ENCODE measurements around the gene WDR81.
A peak's percentile ranks its signal among the peaks of the same experiment; 100 is the strongest.
"Not testable (repeated sequence)": the region's sequence is repeated elsewhere in the genome, so short reads cannot be mapped to it uniquely, and the experiment has no call there.

The WDR81 gene

GRCh38 chr17:1724351-1724868 is at the start of gene WDR81:
WDR81 (plus strand) TSS chr17:1724704; CDS start chr17:1724960, 256 bp downstream.
- DNase-seq (ENCODE audit: low spot score), result peak; percentile 97
- TF ChIP-seq, protein P1, sequence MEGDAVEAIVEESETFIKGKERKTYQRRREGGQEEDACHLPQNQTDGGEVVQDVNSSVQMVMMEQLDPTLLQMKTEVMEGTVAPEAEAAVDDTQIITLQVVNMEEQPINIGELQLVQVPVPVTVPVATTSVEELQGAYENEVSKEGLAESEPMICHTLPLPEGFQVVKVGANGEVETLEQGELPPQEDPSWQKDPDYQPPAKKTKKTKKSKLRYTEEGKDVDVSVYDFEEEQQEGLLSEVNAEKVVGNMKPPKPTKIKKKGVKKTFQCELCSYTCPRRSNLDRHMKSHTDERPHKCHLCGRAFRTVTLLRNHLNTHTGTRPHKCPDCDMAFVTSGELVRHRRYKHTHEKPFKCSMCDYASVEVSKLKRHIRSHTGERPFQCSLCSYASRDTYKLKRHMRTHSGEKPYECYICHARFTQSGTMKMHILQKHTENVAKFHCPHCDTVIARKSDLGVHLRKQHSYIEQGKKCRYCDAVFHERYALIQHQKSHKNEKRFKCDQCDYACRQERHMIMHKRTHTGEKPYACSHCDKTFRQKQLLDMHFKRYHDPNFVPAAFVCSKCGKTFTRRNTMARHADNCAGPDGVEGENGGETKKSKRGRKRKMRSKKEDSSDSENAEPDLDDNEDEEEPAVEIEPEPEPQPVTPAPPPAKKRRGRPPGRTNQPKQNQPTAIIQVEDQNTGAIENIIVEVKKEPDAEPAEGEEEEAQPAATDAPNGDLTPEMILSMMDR (IDR thresholded peaks at IDR 0.05; ENCODE audit: extremely low read depth, missing control alignments), result no peak

- TF ChIP-seq, protein P1 (IDR thresholded peaks at IDR 0.05; ENCODE audit: extremely low read depth, missing control alignments), result no peak
- DNase-seq (ENCODE audit: low spot score), result no peak
Measured at GRCh38 chr17:1676401-1676800, 48.1 kb upstream of the WDR81 start.

DNA sequence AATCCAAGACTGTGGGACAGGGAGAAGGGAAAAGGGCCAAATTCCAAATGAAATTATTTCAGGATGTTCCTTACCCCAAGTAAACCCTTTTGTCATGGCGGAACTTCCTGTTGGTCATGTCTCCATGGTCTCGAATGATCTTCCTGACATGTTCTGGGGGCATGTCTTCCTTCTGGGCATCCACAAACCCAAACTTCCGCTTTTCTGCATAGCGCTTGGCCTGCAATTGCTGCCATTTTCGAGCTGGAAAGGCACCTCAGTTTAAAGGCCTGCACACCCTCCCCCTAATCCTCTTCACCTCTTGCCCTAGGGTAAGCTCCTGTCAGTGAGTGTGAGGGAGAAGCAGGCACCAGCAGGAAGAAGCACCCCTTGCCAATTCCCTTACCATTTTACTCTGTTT is 41.0 kb upstream of the WDR81 start:
- DNase-seq (ENCODE audit: low spot score), result no peak
- TF ChIP-seq, protein P1 (IDR thresholded peaks at IDR 0.05; ENCODE audit: extremely low read depth, missing control alignments), result no peak

DNA sequence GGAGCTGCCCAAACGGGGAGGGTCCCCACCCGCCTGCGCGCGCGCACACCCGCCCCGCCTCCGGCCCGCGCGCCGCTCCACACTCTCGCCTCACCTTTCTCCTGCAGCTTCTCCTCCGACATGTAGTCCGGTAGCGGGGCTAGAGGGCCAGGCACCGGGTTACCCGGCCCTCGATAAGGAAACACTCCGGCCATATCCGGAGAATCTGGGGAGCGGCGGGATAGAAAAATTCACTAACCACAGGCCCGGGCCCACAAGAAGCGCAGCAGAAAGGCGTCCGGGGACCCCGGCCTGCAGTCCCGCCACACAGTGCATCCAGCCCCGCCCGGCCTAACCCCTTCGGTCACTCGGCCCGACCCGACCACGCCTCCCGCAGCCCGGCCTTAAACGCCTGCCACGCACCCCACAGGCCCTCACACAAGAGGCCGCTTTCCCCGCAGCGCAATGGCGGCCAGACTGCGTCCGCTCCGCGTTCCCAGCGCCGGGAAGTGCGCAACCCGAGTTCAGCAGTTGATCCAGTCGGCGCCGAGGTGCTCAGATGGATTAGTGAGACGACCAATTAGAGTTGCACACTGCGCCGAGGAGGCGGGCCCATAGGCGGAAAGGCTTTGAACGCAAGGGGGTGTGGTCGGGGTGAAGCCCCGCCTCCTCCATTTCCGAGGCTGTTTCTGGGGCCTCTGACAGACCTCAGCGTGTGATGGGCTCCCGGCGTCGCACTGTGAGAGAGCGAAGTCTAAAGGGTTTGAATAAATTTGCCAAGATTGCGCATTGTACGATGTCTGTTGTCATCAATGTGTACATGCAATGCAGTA is 39.9 kb upstream of the WDR81 start, which contains the start of gene PRPF8:
TSS of gene PRPF8 (minus strand) at position 490 of the 812 bp plus-strand sequence. CDS start at position 194, 296 bp downstream.
- TF ChIP-seq, protein P1 (IDR thresholded peaks at IDR 0.05; ENCODE audit: extremely low read depth, missing control alignments), result no peak
- peak; percentile 100 for DNase-seq (ENCODE audit: low spot score)

- DNase-seq (ENCODE audit: low spot score), result no peak
- TF ChIP-seq, protein P1 (IDR thresholded peaks at IDR 0.05; ENCODE audit: extremely low read depth, missing control alignments), result no peak
Measured at GRCh38 chr17:1686086-1686485, 38.4 kb upstream of the WDR81 start.

GRCh38 chr17:1688405-1688804 is 36.1 kb upstream of the WDR81 start:
- DNase-seq (ENCODE audit: low spot score), result not testable (repeated sequence)

DNA sequence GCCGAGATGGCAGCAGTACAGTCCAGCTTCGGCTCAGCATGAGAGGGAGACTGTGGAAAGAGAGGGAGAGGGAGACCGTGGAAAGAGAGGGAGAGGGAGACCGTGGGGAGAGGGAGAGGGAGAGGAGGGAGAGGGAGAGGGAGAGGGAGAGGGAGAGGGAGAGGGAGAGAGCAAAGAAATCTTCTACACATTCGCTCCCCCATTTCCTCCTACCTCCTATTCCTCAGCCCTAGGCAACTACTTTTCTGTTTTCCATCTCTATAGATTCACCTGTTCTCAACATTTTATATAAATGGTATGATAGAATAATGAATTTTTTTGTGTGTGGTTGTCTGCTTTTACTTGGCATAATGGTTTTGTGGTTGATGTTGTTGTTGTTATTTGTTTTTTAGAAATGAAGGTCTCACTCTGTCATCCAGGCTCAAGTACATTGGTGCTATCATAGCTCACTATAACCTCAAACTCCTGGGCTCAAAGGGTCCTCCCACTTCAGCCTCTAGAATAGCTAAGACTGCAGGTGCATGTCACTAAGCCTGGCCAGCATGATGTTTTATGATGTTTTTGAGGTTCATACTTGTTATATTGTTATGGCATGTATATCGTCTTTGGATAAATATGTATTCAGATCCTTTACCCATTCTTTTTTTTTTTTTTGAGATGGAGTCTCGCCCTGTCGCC is 33.8 kb upstream of the WDR81 start:
- DNase-seq (ENCODE audit: low spot score), result no peak
- TF ChIP-seq, protein P1 (IDR thresholded peaks at IDR 0.05; ENCODE audit: extremely low read depth, missing control alignments), result no peak
